HepG2 (cell line): ENCODE measurements around the gene TAPBP. TPM values are rescaled to one million over a fixed set of nuclear protein-coding genes. Genes with fewer than 3 reads are reported as not detected.
A peak's percentile ranks its signal among the peaks of the same experiment; 100 is the strongest.

Experiments
- AKNA ChIP-seq: sonication (generic); formaldehyde crosslinking; IDR thresholded peaks from 2 replicates; pipeline ENCODE4 v1.4.0; 2020; ENCODE audit warnings: missing genetic modification reagents, borderline replicate concordance
- ELF4 ChIP-seq: sonication (generic); formaldehyde crosslinking; IDR thresholded peaks from 2 replicates; pipeline ENCODE4 v1.5.0; 2020; ENCODE audit warnings: missing genetic modification reagents, mild to moderate bottlenecking, moderate library complexity, borderline replicate concordance
- HOMEZ ChIP-seq: IDR thresholded peaks from 2 replicates; pipeline ENCODE4 v1.6.1; 2016; ENCODE audit warnings: low read depth
- LRRFIP1 ChIP-seq: sonication (generic); formaldehyde crosslinking; conservative IDR thresholded peaks from 2 replicates; pipeline ENCODE4 v1.4.0; 2020; ENCODE audit warnings: missing genetic modification reagents
- MIER3 ChIP-seq: IDR thresholded peaks from 2 replicates; pipeline ENCODE4 v1.6.1; 2016; ENCODE audit warnings: missing compliant biosample characterization, borderline replicate concordance
- NPAS2 ChIP-seq: sonication (generic); formaldehyde crosslinking; IDR thresholded peaks from 2 replicates; pipeline ENCODE4 v1.8.0; 2022; ENCODE audit warnings: mild to moderate bottlenecking, missing genetic modification reagents, borderline replicate concordance
- PLRG1 ChIP-seq: fragments of 450-650 bp; conservative IDR thresholded peaks from 2 replicates; pipeline ENCODE4 v1.6.1; 2016
- SIN3B ChIP-seq: fragments of 150-350 bp; IDR thresholded peaks from 2 replicates; pipeline ENCODE4 v1.6.1; 2014; ENCODE audit warnings: low read length
- ZNF205 ChIP-seq: IDR thresholded peaks from 2 replicates; pipeline ENCODE4 v1.6.1; 2018; ENCODE audit warnings: missing biosample characterization, missing genetic modification reagents
- ZNF503 ChIP-seq: sonication (generic); formaldehyde crosslinking; IDR thresholded peaks from 2 replicates; pipeline ENCODE4 v1.4.0; 2020; ENCODE audit warnings: missing genetic modification reagents
- ZNF572 ChIP-seq: sonication (generic); formaldehyde crosslinking; IDR thresholded peaks from 2 replicates; pipeline ENCODE4 v1.5.1; 2020; ENCODE audit warnings: mild to moderate bottlenecking, missing genetic modification reagents
- ZNF609 ChIP-seq: sonication (generic); formaldehyde crosslinking; IDR thresholded peaks from 2 replicates; pipeline ENCODE4 v1.4.0; 2020; ENCODE audit warnings: mild to moderate bottlenecking, missing genetic modification reagents, borderline replicate concordance
- polyA plus RNA-seq, 8 experiments: library from polyadenylated mRNA; depleted of rRNA in 3 of 8; stranded (reverse) in 7 of 8; unstranded in 1 of 8; fragments of >200 nt; fragmentation: Illumina TruSeq in 4 of 8; extraction: Trizol in 4 of 8; gene quantifications; 2 replicates each; pipeline versions ENCODE4 v1.2.1 to v1.2.3, GENCODE V29; 2011 to 2016; ENCODE audit warnings: low read depth in 4 of 8, missing spikeins in 1 of 8, mixed read lengths in 1 of 8; ENCODE audit not compliant: insufficient read depth in 1 of 8
- total RNA-seq, 5 experiments: library from RNA; depleted of rRNA; stranded (reverse); fragments of >200 nt; fragmentation: Illumina TruSeq; extraction: Trizol; gene quantifications; 2 replicates each; pipeline ENCODE4 v1.2.3, GENCODE V29; 2016; ENCODE audit warnings: low read depth in 1 of 5

Gene TAPBP
- total and polyA plus RNA-seq, 2 of the 13 experiments (the other 11 are each of a cell fraction or from before 2014, with no cell fraction given): 27.4 to 32.3 TPM

- no peak for TF ChIP-seq PLRG1
- TF ChIP-seq LRRFIP1: no peak
- TF ChIP-seq ELF4: peak; percentile 90
- TF ChIP-seq ZNF609 (CRISPR knock-in tag): no peak; the same call in 1 of the 2 replicates
- no peak for TF ChIP-seq ZNF503 (CRISPR knock-in tag)
- TF ChIP-seq MIER3 (CRISPR knock-in tag): peak; percentile 66; the same call in 1 of the 2 replicates
- peak; percentile 79; the same call in 1 of the 2 replicates for TF ChIP-seq ZNF205 (CRISPR knock-in tag)
- no peak; the same call in none of the 2 replicates for TF ChIP-seq SIN3B
- peak; percentile 28; the same call in 1 of the 2 replicates for TF ChIP-seq HOMEZ
- TF ChIP-seq AKNA (CRISPR knock-in tag): no peak
- TF ChIP-seq ZNF572 (CRISPR knock-in tag): no peak
- TF ChIP-seq NPAS2: no peak
Measured at GRCh38 chr6:33299237-33299944, 14.5 kb downstream of the TAPBP start (continued).
